Cardiac septum (tissue), 1 donor: ENCODE measurements around the gene CARD9. TPM values are rescaled to one million over a fixed set of nuclear protein-coding genes. Genes with fewer than 3 reads are reported as not detected.
A peak's percentile ranks its signal among the peaks of the same experiment; 100 is the strongest.
"Not testable (repeated sequence)": the region's sequence is repeated elsewhere in the genome, so short reads cannot be mapped to it uniquely, and the experiment has no call there.

ENCODE experiments used
- DNase-seq: peaks from one replicate; pipeline ENCODE4 v3.0.0-alpha.2; 2020; ENCODE audit warnings: low spot score
- intact Hi-C: fragments of 100-400 bp; cut with DNase I; formaldehyde crosslinking; loops from one replicate; pipeline ENCODE4 v1.14.0; 2022
- total RNA-seq: library from RNA; stranded (reverse); fragmentation: NEBNext Ultra II Directional; extraction: Animal tissue kit (Norgen Biotek cat#: 25700); gene quantifications from one replicate; pipeline ENCODE4 v1.2.1, GENCODE V29; 2021
- donor health status: DM: no; HTN: no; CAD: no.

CARD9 gene
- total RNA-seq, 1 donor from 2014 or later, result 0.70 TPM

GRCh38 chr9:136353757-136354488, 19.5 kb downstream of the CARD9 start:
- no peak for DNase-seq
- intact Hi-C loops, result loop anchor here (1.0 kb wide), 1 partner anchor 11 kb away; no protein-coding TSS in a partner anchor

GRCh38 chr9:136353088-136353487, 20.4 kb downstream of the CARD9 start:
- intact Hi-C loops, result no loop called here
- no peak for DNase-seq

- DNase-seq, result no peak
- intact Hi-C loops, result no loop called here
Measured at GRCh38 chr9:136352682-136353081, 20.8 kb downstream of the CARD9 start.

- DNase-seq, intact Hi-C loops: not testable (repeated sequence)
Measured at GRCh38 chr9:136351868-136352267, 21.6 kb downstream of the CARD9 start.

- DNase-seq, result no peak
- intact Hi-C loops, result no loop called here
Measured at GRCh38 chr9:136351252-136351800, 22.1 kb downstream of the CARD9 start.

GRCh38 chr9:136349546-136349945, 23.9 kb downstream of the CARD9 start:
- intact Hi-C loops, result no loop called here
- no peak for DNase-seq

- no peak for DNase-seq
- intact Hi-C loops, result no loop called here
Measured at GRCh38 chr9:136348691-136349090, 24.8 kb downstream of the CARD9 start.

GRCh38 chr9:136347472-136348256, 25.8 kb downstream of the CARD9 start:
- intact Hi-C loops, result no loop called here
- DNase-seq, result no peak

GRCh38 chr9:136346927-136347465, 26.5 kb downstream of the CARD9 start:
- DNase-seq, result no peak
- intact Hi-C loops, result loop anchor here (1.0 kb wide), 1 partner anchor 16 kb away; the partner anchor contains the start of gene DNLZ

- intact Hi-C loops, result loop anchor here (1.0 kb wide), 1 partner anchor 17 kb away; the partner anchor contains the start of gene DNLZ
- DNase-seq, result no peak
Measured at GRCh38 chr9:136346157-136346481, 27.4 kb downstream of the CARD9 start.

- DNase-seq, result peak; percentile 88
- intact Hi-C loops, result loop anchor here (1.0 kb wide), 1 partner anchor 18 kb away; the partner anchor contains the start of gene DNLZ
Measured at GRCh38 chr9:136345281-136346156, 27.9 kb downstream of the CARD9 start.

- intact Hi-C loops, result no loop called here
- DNase-seq, result no peak
Measured at GRCh38 chr9:136344544-136345280, 28.8 kb downstream of the CARD9 start.

GRCh38 chr9:136343884-136344269, 29.6 kb downstream of the CARD9 start:
- intact Hi-C loops, result loop anchor here (1.0 to 2.0 kb wide), 2 partner anchors 10 to 19 kb away; partner anchors contain the start of gene DNLZ
- no peak for DNase-seq

- intact Hi-C loops, result loop anchor here (1.0 to 2.0 kb wide), 2 partner anchors 11 to 19 kb away; partner anchors contain the start of gene DNLZ
- peak; percentile 88 for DNase-seq
Measured at GRCh38 chr9:136343121-136343883, 30.2 kb downstream of the CARD9 start.

GRCh38 chr9:136342181-136343120, 31.0 kb downstream of the CARD9 start:
- intact Hi-C loops, result loop anchor here (1.0 to 2.0 kb wide), 2 partner anchors 12 to 20 kb away; partner anchors contain the start of gene DNLZ
- DNase-seq, result peak; percentile 95

- intact Hi-C loops, result loop anchor here (2.0 kb wide), 1 partner anchor 21 kb away; the partner anchor contains the start of gene DNLZ
Measured at GRCh38 chr9:136341769-136342168, 31.7 kb downstream of the CARD9 start.

More at GRCh38 chr9:136341769-136342168, 31.7 kb downstream of the CARD9 start:
- DNase-seq, result no peak
